Stimulated activated CD4-positive, alpha-beta T cell treated with anti-CD3 and anti-CD28 coated beads, Interleukin-4, amount 100 ng/mL, for 48 hours (primary cell): Measurements from ENCODE around the gene SNRNP25.
"Not testable (repeated sequence)": the region's sequence is repeated elsewhere in the genome, so short reads cannot be mapped to it uniquely, and the experiment has no call there.

Experiments used
- DNase-seq, 2 donors: peaks; one replicate each; pipeline ENCODE4 v3.0.0-alpha.2; 2020; ENCODE audit warnings: low read depth in 2 of 2

The SNRNP25 gene

GRCh38 chr16:41439-42068, 12.1 kb upstream of the SNRNP25 start:
- DNase-seq: no peak

GRCh38 chr16:42069-42457, 11.6 kb upstream of the SNRNP25 start:
- DNase-seq: no peak

- DNase-seq: no peak
Measured at GRCh38 chr16:42691-43090, 10.9 kb upstream of the SNRNP25 start.

GRCh38 chr16:43294-43693, 10.3 kb upstream of the SNRNP25 start:
- no peak for DNase-seq

GRCh38 chr16:44655-45054, 9.0 kb upstream of the SNRNP25 start:
- no peak for DNase-seq

- no peak for DNase-seq
Measured at GRCh38 chr16:45454-45853, 8.2 kb upstream of the SNRNP25 start.

GRCh38 chr16:46510-46909, 7.1 kb upstream of the SNRNP25 start:
- DNase-seq: not testable (repeated sequence)

- no peak for DNase-seq
Measured at GRCh38 chr16:47234-47633, 6.4 kb upstream of the SNRNP25 start.

GRCh38 chr16:50769-51591, 2.6 kb upstream of the SNRNP25 start:
- no peak for DNase-seq

- DNase-seq: no peak
Measured at GRCh38 chr16:54237-54581, 581 bp downstream of the SNRNP25 start.

GRCh38 chr16:55571-56136, 2.0 kb downstream of the SNRNP25 start:
- no peak for DNase-seq

- no peak for DNase-seq
Measured at GRCh38 chr16:56231-56927, 2.8 kb downstream of the SNRNP25 start.

- DNase-seq: no peak
Measured at GRCh38 chr16:57711-58110, 4.1 kb downstream of the SNRNP25 start.

GRCh38 chr16:58491-59439, 5.1 kb downstream of the SNRNP25 start:
- no peak for DNase-seq

GRCh38 chr16:59440-60059, 5.9 kb downstream of the SNRNP25 start:
- no peak for DNase-seq

- no peak for DNase-seq
Measured at GRCh38 chr16:60166-60565, 6.5 kb downstream of the SNRNP25 start.

- no peak for DNase-seq
Measured at GRCh38 chr16:60929-61878, 7.6 kb downstream of the SNRNP25 start.

GRCh38 chr16:61879-62281, 8.3 kb downstream of the SNRNP25 start:
- no peak for DNase-seq

- no peak for DNase-seq
Measured at GRCh38 chr16:62283-62967, 8.8 kb downstream of the SNRNP25 start.
